HG03060 (cell line): ENCODE measurements around the gene MOK.

ENCODE experiments used
- ATAC-seq: cut with Tn5 transposase; IDR thresholded peaks from one replicate; pipeline ENCODE4 v1.9.1; 2021; ENCODE audit warnings: low read depth, moderate number of reproducible peaks; ENCODE audit not compliant: unreplicated experiment

The MOK gene

GRCh38 chr14:102187044-102187443 is 117.9 kb downstream of the MOK start:
- ATAC-seq, result no peak

GRCh38 chr14:102185360-102185759 is 119.6 kb downstream of the MOK start:
- ATAC-seq, result no peak

DNA sequence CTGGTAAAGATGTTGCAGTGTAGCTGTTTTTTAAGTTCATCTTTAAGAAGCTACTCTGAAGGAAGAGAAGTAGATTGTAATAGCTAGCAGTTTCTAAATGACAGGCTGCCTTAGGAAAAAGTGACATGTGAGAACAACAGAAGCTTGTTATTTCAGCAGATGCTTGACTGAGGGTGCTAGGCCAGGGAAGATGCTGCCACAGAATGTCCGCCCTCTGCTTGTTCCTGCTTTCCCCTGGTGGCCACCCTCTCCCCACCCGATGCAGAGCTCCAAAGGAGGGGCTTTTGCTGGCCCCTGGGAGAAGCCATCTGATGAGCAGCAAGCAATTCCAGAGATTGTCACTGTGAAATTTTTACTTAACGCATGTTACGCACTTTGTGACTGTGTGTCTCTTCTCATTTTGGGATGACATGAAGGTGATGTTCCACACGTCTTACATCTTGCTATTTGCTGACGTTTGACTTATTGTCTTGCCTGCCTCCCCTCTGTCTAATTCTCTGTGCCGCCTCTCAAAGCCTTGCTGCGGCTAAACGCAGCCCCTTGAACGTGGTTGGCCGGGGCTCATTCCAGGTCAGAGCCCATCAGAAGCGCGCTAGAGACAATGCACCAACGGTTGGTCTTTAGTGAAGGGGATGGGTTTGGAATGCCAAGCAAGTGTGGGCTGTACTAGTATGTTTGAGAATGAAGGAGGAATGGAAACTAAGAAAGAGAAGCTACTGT is 120.5 kb downstream of the MOK start:
- no peak for ATAC-seq

GRCh38 chr14:102183886-102184285 is 121.1 kb downstream of the MOK start:
- ATAC-seq, result no peak

DNA sequence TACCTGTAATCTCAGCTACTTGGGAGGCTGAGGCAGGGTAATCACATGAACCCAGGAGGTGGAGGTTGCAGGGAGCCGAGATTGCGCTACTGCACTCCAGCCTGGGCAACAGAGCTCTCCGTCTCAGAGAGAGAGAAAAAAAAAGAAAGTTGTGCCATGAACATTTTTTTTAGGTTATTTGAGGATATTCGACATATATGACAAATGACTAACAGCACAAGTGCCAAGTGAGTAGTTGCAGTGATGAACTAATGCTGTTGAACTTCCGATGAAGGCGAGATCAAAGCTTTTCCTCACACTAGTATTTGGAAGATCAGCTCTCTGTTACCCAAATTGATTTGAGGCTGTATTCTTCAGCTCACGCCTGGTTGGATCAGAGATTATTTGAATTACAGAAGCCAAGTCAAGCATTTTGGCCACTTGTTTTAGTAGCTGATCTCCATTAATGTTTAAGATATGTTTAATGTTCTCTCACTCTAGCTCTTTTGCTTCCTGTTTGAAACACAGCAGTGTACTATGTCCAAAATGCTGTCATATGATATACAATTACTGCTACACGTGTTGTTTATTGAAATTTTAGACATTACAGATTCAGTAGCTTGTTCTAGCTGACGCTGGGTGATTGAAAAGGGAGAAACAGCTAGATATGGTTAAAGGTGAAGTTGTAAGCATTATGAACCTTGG is 121.9 kb downstream of the MOK start:
- no peak for ATAC-seq

DNA sequence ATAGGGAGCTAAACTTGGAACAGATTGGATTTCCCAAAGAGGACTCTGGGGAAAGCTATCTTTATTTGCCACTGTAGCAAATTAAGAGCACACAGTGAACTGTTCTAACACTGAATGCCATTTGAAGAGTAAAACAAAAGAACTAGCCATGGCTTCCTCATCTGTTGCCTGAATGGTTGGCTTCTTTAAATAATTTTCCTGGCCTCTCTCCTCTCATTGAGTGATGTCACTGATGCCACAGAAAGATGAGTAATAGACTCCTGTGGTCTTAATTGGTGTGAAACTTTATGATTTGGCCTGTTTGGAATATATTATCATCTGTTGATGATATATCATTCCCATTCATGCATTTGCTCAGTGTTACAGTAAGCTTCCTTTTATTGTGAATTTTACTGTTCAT is 122.8 kb downstream of the MOK start:
- ATAC-seq, result no peak

DNA sequence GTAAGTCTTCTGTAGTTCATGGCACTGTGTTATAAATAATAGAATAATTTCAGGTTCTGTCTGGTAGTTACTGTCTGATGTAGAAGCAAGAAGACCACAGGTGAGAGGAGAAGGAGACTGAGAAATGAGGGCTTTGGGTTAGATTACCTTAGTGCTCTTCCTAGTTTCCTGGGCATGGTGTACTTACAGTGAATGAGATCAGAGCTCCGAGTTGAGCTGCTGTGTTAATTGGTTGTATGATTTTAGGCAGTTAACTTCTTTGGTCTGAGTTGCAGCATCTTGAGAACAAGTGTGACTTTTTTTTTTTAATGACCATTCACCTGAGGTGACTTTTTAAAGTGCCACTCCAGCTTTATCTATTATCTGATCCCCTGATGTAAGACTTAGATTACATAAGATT is 123.8 kb downstream of the MOK start:
- ATAC-seq, result no peak

- ATAC-seq, result no peak
Measured at GRCh38 chr14:102180248-102180998, 124.5 kb downstream of the MOK start.
